ENCODE data around the gene ZNF446.

- TF ChIP-seq POLR2AphosphoS5 (IDR thresholded peaks at IDR 0.05; ENCODE audit: low read depth, low read length) = no peak
- TF ChIP-seq SIN3A (IDR thresholded peaks at IDR 0.05; ENCODE audit: borderline replicate concordance, insufficient read depth, low read length) = no peak
- no peak for TF ChIP-seq TAF1 (IDR thresholded peaks at IDR 0.05; ENCODE audit: borderline replicate concordance, insufficient read depth, low read length)
- TF ChIP-seq REST (IDR thresholded peaks at IDR 0.05; ENCODE audit: insufficient read depth in 1 of 2, low read depth in 2 of 2, low read length in 2 of 2) = no peak
These were observed 7.6 kb downstream of the ZNF446 start for GRCh38 chr19:58483776-58484175.

Measured in PFSK-1 (cell line).